Measurements from ENCODE around the gene SIVA1.

The SIVA1 gene

GRCh38 chr14:104780513-104781030, 27.6 kb downstream of the SIVA1 start:
- TF ChIP-seq ZC3H10 (CRISPR knock-in tag; IDR thresholded peaks at IDR 0.05) (no peak), ZFP3 (CRISPR knock-in tag; IDR thresholded peaks at IDR 0.05) (no peak), RARB (CRISPR knock-in tag; IDR thresholded peaks at IDR 0.05) (no peak), CSDC2 (CRISPR knock-in tag; IDR thresholded peaks at IDR 0.05) (no peak), ZNF8 (CRISPR knock-in tag; IDR thresholded peaks at IDR 0.05) (no peak), BACH2 (CRISPR knock-in tag; IDR thresholded peaks at IDR 0.05; ENCODE audit: borderline replicate concordance) (no peak), ARNTL (CRISPR knock-in tag; IDR thresholded peaks at IDR 0.05; ENCODE audit: borderline replicate concordance, low read depth) (no peak), ZFP30 (CRISPR knock-in tag; IDR thresholded peaks at IDR 0.05) (no peak), CREB5 (CRISPR knock-in tag; IDR thresholded peaks at IDR 0.05; ENCODE audit: low read depth) (no peak), TCF4 (CRISPR knock-in tag; IDR thresholded peaks at IDR 0.05; ENCODE audit: borderline replicate concordance) (no peak), ESRRG (CRISPR knock-in tag; IDR thresholded peaks at IDR 0.05) (no peak), GLIS3 (CRISPR knock-in tag; IDR thresholded peaks at IDR 0.05) (no peak), ZNF70 (CRISPR knock-in tag; IDR thresholded peaks at IDR 0.05) (no peak), CSRNP3 (CRISPR knock-in tag; IDR thresholded peaks at IDR 0.05) (no peak)
- ATAC-seq = no peak

- ATAC-seq = no peak
- TF ChIP-seq GLIS3 (CRISPR knock-in tag; IDR thresholded peaks at IDR 0.05) = no peak
- TF ChIP-seq SNAI2 (CRISPR knock-in tag; IDR thresholded peaks at IDR 0.05) = no peak
Observed at GRCh38 chr14:104781271-104782077, 28.5 kb downstream of the SIVA1 start.

GRCh38 chr14:104782086-104782807, 29.3 kb downstream of the SIVA1 start:
- TF ChIP-seq CSDC2 (CRISPR knock-in tag; IDR thresholded peaks at IDR 0.05) = no peak
- no peak for TF ChIP-seq GLIS3 (CRISPR knock-in tag; IDR thresholded peaks at IDR 0.05)
- TF ChIP-seq ARNTL (CRISPR knock-in tag; IDR thresholded peaks at IDR 0.05; ENCODE audit: borderline replicate concordance, low read depth) = no peak
- no peak for TF ChIP-seq ZNF70 (CRISPR knock-in tag; IDR thresholded peaks at IDR 0.05)
- no peak for TF ChIP-seq ZFP3 (CRISPR knock-in tag; IDR thresholded peaks at IDR 0.05)
- TF ChIP-seq ZFP30 (CRISPR knock-in tag; IDR thresholded peaks at IDR 0.05) = no peak
- no peak for TF ChIP-seq ZNF565 (CRISPR knock-in tag; conservative IDR thresholded peaks at IDR 0.05; ENCODE audit: low read depth)
- TF ChIP-seq SNAI2 (CRISPR knock-in tag; IDR thresholded peaks at IDR 0.05) = no peak
- TF ChIP-seq BACH2 (CRISPR knock-in tag; IDR thresholded peaks at IDR 0.05; ENCODE audit: borderline replicate concordance) = no peak
- no peak for TF ChIP-seq TSHZ2 (CRISPR knock-in tag; IDR thresholded peaks at IDR 0.05)
- no peak for TF ChIP-seq CREB5 (CRISPR knock-in tag; IDR thresholded peaks at IDR 0.05; ENCODE audit: low read depth)
- ATAC-seq = no peak

GRCh38 chr14:104782808-104783139, 29.8 kb downstream of the SIVA1 start:
- ATAC-seq = no peak
- TF ChIP-seq CSRNP3 (CRISPR knock-in tag; IDR thresholded peaks at IDR 0.05) (no peak), POU6F1 (CRISPR knock-in tag; IDR thresholded peaks at IDR 0.05; ENCODE audit: borderline replicate concordance, low read depth) (no peak), ZNF565 (CRISPR knock-in tag; conservative IDR thresholded peaks at IDR 0.05; ENCODE audit: low read depth) (no peak), ISL1 (CRISPR knock-in tag; IDR thresholded peaks at IDR 0.05) (no peak), PATZ1 (CRISPR knock-in tag; IDR thresholded peaks at IDR 0.05; ENCODE audit: borderline replicate concordance) (no peak), TCF4 (CRISPR knock-in tag; IDR thresholded peaks at IDR 0.05; ENCODE audit: borderline replicate concordance) (no peak), RARB (CRISPR knock-in tag; IDR thresholded peaks at IDR 0.05) (no peak), TOX (CRISPR knock-in tag; IDR thresholded peaks at IDR 0.05; ENCODE audit: borderline replicate concordance) (no peak), ZFP30 (CRISPR knock-in tag; IDR thresholded peaks at IDR 0.05) (no peak), ZC3H10 (CRISPR knock-in tag; IDR thresholded peaks at IDR 0.05) (no peak), ZNF70 (CRISPR knock-in tag; IDR thresholded peaks at IDR 0.05) (no peak)

All from SK-N-SH treated with all-trans-retinoic acid at 6 μM for 48 hours (cell line).